Measurements from ENCODE around the gene AMOTL2. TPM values are rescaled to one million over a fixed set of nuclear protein-coding genes. Genes with fewer than 3 reads are reported as not detected.
A peak's percentile ranks its signal among the peaks of the same experiment; 100 is the strongest.

The AMOTL2 gene
- total and polyA plus RNA-seq, 3 experiments from 2014 or later: 0.10 TPM; not detected in 2

DNA sequence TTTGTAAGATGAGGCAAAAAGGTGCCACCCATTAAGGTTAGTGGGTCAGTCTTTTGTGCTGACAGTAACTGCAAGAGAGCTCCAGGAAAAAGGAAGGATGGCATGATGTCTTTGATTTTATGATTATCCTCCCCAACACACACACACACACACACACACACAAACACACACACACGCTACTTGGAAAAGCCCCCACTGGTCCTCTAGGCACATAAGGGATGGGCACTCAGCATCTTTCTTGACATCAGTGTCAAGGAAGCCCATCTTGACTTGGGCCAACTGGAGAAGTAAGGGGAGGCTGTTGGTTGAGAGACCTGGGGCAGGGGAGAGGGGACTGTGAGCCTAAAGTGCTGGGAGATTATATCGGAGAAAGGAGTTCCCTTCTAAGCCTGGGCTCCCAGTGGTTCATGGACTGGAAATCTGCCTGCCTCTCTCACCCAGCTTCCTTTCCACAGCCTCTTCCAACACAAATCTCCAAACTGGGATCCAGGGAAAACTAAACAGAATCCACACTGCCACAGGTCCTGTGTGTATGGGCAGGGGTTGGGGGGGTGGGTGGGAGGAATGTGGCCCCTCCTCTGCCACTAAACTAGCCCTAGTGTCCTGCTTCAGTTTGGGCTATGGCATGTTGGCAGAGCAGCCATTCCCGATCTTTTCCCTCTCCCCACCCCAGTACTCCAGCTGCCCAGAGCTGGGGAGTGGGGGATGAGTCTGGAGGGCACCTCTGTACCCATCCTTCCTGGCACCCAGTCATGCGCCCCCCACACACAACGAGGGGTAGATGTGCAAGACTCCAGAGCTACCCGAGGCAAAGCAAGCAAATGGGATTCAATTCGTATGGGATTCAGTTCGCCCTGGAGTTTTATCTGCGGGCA is 1.6 kb downstream of the AMOTL2 start:
- CTCF ChIA-PET: no interaction called here
- H3K4me3 ChIP-seq (ENCODE audit: low read length): no peak overlapping the region
- H3K4me3 Mint-ChIP-seq: peak overlapping the region in 4 of 7 donors; percentile 45 to 62 (median 56)
- peaks cover 21 to 33% of the 10 kb centered on the region in 2 donors for H3K27me3 Mint-ChIP-seq
- H3K27ac ChIP-seq (ENCODE audit: low read depth, low read length): no peak overlapping the region
- H3K9me3 Mint-ChIP-seq: no peaks in the 10 kb centered on the region
- H3K27me3 ChIP-seq (ENCODE audit: insufficient read depth, low read length, poor library complexity, severe bottlenecking): peaks cover 25% of the 10 kb centered on the region
- H3K36me3 Mint-ChIP-seq: no peaks in the 10 kb centered on the region
- no peaks in the 10 kb centered on the region for H3K36me3 ChIP-seq (ENCODE audit: insufficient read depth, low read length)
- no peak overlapping the region for H3K27ac Mint-ChIP-seq
- POLR2A ChIA-PET: no interaction called here
- peaks cover 10% of the 10 kb centered on the region for H3K4me1 ChIP-seq (ENCODE audit: insufficient read depth, low read length)
- no peaks in the 10 kb centered on the region for H3K9me3 ChIP-seq (ENCODE audit: low read length)
- peaks cover 11 to 16% (median 12%) of the 10 kb centered on the region in 3 donors for H3K4me1 Mint-ChIP-seq
- no peak for DNase-seq

DNA sequence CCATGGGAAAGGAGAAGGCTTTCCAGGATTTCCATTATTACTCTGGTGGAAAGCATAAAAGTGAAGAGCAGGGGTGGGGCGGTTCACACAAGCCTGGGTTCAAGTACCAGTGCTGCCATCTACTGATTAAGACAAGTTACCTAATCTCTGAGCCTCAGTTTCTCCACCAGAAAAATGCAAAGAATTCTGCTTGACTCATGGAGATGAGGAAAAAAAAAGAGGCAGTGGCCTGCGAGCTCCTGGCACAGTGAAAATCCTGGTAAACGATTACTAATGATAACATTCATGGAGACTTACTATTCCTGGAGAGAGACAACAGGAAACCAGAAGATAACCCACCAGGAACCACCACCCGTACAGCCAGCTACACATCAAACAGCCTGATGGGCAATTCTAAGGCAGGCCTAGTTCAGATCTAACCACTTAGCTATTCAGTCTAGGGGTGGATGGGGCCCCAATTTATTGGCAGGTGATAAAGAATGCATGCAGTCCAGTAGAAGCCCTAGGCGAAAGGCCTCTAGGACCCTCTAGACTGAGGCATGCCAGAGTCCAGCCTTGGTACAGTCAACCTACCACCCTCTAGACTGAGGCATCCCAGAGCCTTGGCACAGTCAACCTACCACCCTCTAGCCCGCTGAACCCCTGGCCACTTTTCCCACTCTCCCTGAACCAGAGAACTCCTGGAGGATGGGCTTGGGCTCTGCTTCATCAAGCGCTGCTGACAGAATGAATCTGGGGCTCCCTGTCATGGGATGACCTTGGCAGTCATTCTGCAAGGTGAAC is 2.5 kb downstream of the AMOTL2 start:
- Mint-ChIP-seq H3K27ac (no peak overlapping the region), H3K27me3 (peaks cover 21 to 32% of the 10 kb centered on the region in 2 donors), H3K4me1 (peaks cover 11 to 16% (median 12%) of the 10 kb centered on the region in 3 donors), H3K4me3 (peak overlapping the region in 4 of 7 donors; percentile 29 to 68 (median 30)), H3K36me3 (no peaks in the 10 kb centered on the region), H3K9me3 (no peaks in the 10 kb centered on the region)
- Histone ChIP-seq H3K4me1 (ENCODE audit: insufficient read depth, low read length) (peaks cover 10% of the 10 kb centered on the region), H3K27me3 (ENCODE audit: insufficient read depth, low read length, poor library complexity, severe bottlenecking) (peaks cover 25% of the 10 kb centered on the region), H3K4me3 (ENCODE audit: low read length) (no peak overlapping the region), H3K27ac (ENCODE audit: low read depth, low read length) (no peak overlapping the region), H3K36me3 (ENCODE audit: insufficient read depth, low read length) (no peaks in the 10 kb centered on the region), H3K9me3 (ENCODE audit: low read length) (no peaks in the 10 kb centered on the region)
- DNase-seq: no peak
- ChIA-PET CTCF (no interaction called here), POLR2A (no interaction called here)

DNA sequence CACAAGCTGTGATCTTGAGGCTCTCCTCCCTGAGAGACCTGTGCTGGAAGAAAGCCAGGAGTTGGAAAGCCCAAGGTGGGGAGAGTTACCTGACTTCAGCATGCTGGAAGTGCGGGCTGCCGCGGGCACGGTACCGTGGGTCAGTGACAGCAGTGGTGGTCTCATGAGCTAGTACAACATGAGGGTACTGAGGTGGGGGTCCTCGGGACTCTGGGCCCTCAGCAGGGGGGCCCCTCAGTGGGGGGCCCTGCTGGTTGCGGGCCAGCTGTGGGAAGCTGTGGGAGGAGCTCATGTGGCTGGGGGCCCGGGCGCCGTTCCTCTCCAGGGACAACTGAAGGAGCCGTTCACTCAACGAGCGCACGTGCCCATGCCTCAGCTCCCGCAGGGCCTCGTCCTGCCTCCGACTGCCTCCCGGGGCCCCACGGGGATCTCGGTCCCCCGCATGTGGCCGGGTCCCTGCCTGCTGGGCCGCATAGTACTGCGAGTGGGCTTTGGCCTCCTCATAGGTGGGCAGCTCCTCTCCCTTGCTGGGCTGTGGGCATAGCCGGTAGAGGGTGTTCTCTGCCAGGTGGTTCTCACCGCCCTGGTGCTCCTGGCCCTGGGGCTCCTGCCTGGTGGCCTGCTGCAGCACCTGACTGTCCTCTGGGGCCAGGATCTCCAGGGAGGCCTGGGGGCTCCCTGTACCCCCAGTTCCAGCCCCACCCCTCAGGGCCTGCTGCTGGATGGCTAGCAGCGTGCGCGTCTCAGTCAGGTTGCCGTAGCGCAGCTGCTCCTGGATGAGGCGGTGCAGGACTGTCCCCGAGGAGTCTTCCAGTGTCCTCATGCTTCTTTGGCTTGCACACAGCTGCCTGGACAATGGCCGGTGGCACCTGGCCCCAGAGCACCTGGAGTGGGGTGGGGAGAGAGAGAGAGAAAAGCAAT is 3.4 kb downstream of the AMOTL2 start:
- DNase-seq: no peak
- Histone ChIP-seq H3K9me3 (ENCODE audit: low read length) (no peaks in the 10 kb centered on the region), H3K36me3 (ENCODE audit: insufficient read depth, low read length) (no peaks in the 10 kb centered on the region), H3K4me1 (ENCODE audit: insufficient read depth, low read length) (peaks cover 10% of the 10 kb centered on the region), H3K4me3 (ENCODE audit: low read length) (no peak overlapping the region), H3K27ac (ENCODE audit: low read depth, low read length) (no peak overlapping the region), H3K27me3 (ENCODE audit: insufficient read depth, low read length, poor library complexity, severe bottlenecking) (peaks cover 20% of the 10 kb centered on the region)
- ChIA-PET POLR2A (no interaction called here), CTCF (no interaction called here)
- no peaks in the 10 kb centered on the region for H3K9me3 Mint-ChIP-seq
- peaks cover 17 to 24% of the 10 kb centered on the region in 2 donors for H3K27me3 Mint-ChIP-seq
- peak overlapping the region in 1 of 7 donors; percentile 68 for H3K4me3 Mint-ChIP-seq
- H3K36me3 Mint-ChIP-seq: no peaks in the 10 kb centered on the region
- H3K27ac Mint-ChIP-seq: no peak overlapping the region
- H3K4me1 Mint-ChIP-seq: peaks cover 11 to 14% (median 13%) of the 10 kb centered on the region in 3 donors

DNA sequence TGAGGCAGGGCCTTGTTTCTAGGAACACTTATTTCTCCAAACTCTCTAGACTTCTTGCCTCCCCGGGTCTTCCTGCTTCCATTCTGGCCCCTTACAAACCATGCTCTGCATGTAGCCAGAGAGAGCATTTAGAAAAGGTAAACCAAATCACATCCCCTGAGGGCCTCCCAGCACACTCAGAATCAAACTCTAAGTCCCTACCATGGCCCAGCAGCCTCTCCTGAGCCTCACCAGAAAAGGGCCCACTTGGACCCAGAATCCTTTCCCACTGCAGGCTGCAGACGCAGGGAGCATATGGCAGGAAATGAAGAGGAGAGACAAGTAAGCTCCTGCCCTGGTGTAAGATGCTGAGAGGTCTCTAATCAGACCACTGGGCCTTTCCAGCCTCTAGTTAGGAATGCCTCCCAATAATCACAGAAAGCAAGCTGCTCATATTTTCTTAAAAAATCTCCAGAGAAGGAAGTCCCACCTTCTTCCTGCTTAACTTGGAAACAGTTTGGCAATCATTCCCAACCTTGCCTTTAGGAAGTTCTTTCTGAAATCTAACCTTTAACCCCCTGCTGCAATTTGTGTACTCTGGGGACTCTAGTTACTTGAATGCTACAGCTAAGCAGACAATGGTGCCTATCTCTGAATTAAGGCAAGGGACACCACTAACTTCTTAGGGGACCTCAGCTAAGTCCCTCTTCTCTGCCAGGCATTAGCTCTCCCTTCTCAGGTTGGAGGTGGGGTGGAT is 4.2 kb downstream of the AMOTL2 start:
- H3K4me3 Mint-ChIP-seq: no peak overlapping the region
- DNase-seq: no peak
- POLR2A ChIA-PET: no interaction called here

DNA sequence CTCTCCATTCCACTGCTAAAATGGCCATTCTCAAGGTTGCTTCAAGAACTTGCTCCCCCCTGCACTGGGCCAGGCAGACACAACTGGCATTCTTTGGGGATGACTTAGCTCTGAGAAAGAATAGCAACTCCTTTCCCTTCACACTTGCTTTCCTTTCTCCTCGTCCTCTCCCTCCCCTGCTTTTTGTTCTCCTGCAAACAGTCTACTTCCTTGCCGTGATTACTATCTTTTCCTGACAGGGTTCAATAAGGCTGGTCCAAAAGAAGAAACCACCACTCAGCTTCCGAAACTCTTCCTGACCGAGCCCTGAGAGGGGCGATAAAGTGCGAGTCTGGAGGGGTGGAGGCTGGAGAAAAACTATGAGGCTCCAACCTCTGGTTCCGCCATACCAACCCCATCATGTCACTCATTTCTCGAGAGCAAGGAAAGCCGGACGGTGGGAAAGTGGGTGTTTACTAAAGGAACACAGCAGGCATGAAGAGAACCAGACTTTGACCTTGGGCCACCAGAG is 5.0 kb downstream of the AMOTL2 start:
- H3K27ac Mint-ChIP-seq: peak overlapping the region in 1 of 8 donors; percentile 87
- Histone ChIP-seq H3K36me3 (ENCODE audit: insufficient read depth, low read length) (no peaks in the 10 kb centered on the region), H3K27ac (ENCODE audit: low read depth, low read length) (no peak overlapping the region), H3K9me3 (ENCODE audit: low read length) (no peaks in the 10 kb centered on the region), H3K4me1 (ENCODE audit: insufficient read depth, low read length) (peaks cover 17% of the 10 kb centered on the region), H3K27me3 (ENCODE audit: insufficient read depth, low read length, poor library complexity, severe bottlenecking) (peaks cover 7% of the 10 kb centered on the region), H3K4me3 (ENCODE audit: low read length) (no peak overlapping the region)
- no peaks in the 10 kb centered on the region for H3K9me3 Mint-ChIP-seq
- no peak for DNase-seq
- H3K4me1 Mint-ChIP-seq: peaks cover 13 to 17% (median 15%) of the 10 kb centered on the region in 3 donors
- ChIA-PET POLR2A (no interaction called here), CTCF (no interaction called here)
- no peaks in the 10 kb centered on the region for H3K36me3 Mint-ChIP-seq
- H3K27me3 Mint-ChIP-seq: peaks cover 8 to 9% of the 10 kb centered on the region in 2 donors
- no peak overlapping the region for H3K4me3 Mint-ChIP-seq

More for the DNA sequence above, 4.2 kb downstream of the AMOTL2 start:
- CTCF ChIA-PET: no interaction called here
- Histone ChIP-seq H3K4me1 (ENCODE audit: insufficient read depth, low read length) (peaks cover 14% of the 10 kb centered on the region), H3K27me3 (ENCODE audit: insufficient read depth, low read length, poor library complexity, severe bottlenecking) (peaks cover 12% of the 10 kb centered on the region), H3K4me3 (ENCODE audit: low read length) (no peak overlapping the region), H3K36me3 (ENCODE audit: insufficient read depth, low read length) (no peaks in the 10 kb centered on the region), H3K9me3 (ENCODE audit: low read length) (no peaks in the 10 kb centered on the region), H3K27ac (ENCODE audit: low read depth, low read length) (no peak overlapping the region)
- no peaks in the 10 kb centered on the region for H3K9me3 Mint-ChIP-seq
- H3K36me3 Mint-ChIP-seq: no peaks in the 10 kb centered on the region
- H3K27ac Mint-ChIP-seq: no peak overlapping the region
- H3K4me1 Mint-ChIP-seq: peaks cover 12 to 15% (median 13%) of the 10 kb centered on the region in 3 donors
- H3K27me3 Mint-ChIP-seq: peaks cover 10 to 15% of the 10 kb centered on the region in 2 donors

DNA sequence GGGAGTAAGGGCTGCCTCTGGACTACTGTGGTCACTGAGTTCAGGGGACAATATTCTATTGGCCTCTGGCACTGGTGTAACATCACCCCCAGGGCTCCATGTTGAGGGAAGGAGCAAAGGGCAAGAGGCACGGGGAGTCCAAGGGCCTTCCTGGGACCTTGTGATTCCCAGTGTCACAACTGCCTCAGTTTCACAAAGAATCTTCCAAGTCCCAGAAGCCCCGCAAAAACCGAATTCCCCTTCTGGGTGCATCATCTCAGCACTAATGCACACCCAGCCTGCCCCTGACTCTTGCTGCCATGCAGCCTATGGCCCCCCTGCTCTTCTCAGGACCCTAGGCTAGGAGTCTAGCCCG is 5.5 kb downstream of the AMOTL2 start:
- H3K9me3 ChIP-seq (ENCODE audit: low read length): no peaks in the 10 kb centered on the region
- no peaks in the 10 kb centered on the region for H3K36me3 ChIP-seq (ENCODE audit: insufficient read depth, low read length)
- H3K4me3 ChIP-seq (ENCODE audit: low read length): no peak overlapping the region
- Mint-ChIP-seq H3K27me3 (peaks cover 8 to 9% of the 10 kb centered on the region in 2 donors), H3K4me3 (no peak overlapping the region), H3K27ac (no peak overlapping the region), H3K4me1 (peaks cover 18 to 20% (median 19%) of the 10 kb centered on the region in 3 donors), H3K36me3 (no peaks in the 10 kb centered on the region), H3K9me3 (no peaks in the 10 kb centered on the region)
- H3K27me3 ChIP-seq (ENCODE audit: insufficient read depth, low read length, poor library complexity, severe bottlenecking): peaks cover 3% of the 10 kb centered on the region
- no peak overlapping the region for H3K27ac ChIP-seq (ENCODE audit: low read depth, low read length)
- DNase-seq: no peak
- ChIA-PET POLR2A (no interaction called here), CTCF (no interaction called here)
- peaks cover 20% of the 10 kb centered on the region for H3K4me1 ChIP-seq (ENCODE audit: insufficient read depth, low read length)
